Measurements from ENCODE around the gene MED16.

DNA sequence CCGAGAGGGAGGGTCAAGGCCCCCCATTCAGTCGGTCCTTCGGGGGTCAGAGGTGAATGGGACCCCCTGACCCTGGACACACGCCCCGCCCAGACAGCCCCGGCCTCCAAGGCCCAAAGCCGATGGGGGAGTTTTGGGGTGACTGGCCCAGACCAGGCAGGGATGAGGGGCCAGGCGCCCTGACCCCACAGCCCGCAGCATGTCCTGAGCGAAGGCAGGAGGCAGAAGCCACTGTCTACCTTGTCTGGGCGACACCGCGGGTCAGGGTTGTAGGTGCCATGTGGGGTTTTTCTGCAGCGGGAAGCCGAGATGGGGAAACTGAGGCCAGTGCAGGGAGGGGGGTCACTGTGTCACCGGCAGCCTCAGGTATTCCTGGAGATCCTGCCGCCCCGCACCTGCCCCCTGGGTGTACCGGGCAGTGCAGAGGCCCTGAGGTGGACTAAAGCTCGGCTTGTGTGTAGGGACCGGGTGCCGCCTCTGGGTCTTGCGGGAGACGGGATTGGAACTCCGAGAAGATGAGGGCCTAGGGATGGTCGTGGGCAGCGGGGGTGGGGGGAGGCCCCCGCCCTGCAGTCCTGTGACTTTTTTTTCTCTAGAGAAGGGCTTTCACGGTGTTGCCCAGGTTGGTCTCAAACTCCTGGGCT, 41.3 kb upstream of the MED16 start:
- TF ChIP-seq CTCF (IDR thresholded peaks at IDR 0.05) (no peak), POLR2A (IDR thresholded peaks at IDR 0.05) (no peak)

Data from right lobe of liver (tissue), 4 donors.